K562 (cell line): ENCODE results near the gene IL4I1. TPM values are rescaled to one million over a fixed set of nuclear protein-coding genes. Genes with fewer than 3 reads are reported as not detected.

Source experiments
- BCOR ChIP-seq: fragments of 450-650 bp; IDR thresholded peaks from 2 replicates; pipeline ENCODE4 v1.6.1; 2016
- BRD4 ChIP-seq: fragments of 200-600 bp; sonication (generic); IDR thresholded peaks from 2 replicates; pipeline ENCODE4 v1.6.1; 2017; ENCODE audit warnings: inconsistent platforms
- CHD2 ChIP-seq: IDR thresholded peaks from 2 replicates; pipeline ENCODE4 v1.6.1; 2011; ENCODE audit warnings: low read depth, low read length
- MTF1 ChIP-seq: fragments of 250-450 bp; sonication (Bioruptor Pico); IDR thresholded peaks from 2 replicates; pipeline ENCODE4 v1.9.0; 2021; ENCODE audit warnings: moderate library complexity, mild to moderate bottlenecking, inconsistent platforms, borderline replicate concordance
- POLR2H ChIP-seq: IDR thresholded peaks from 2 replicates; pipeline ENCODE4 v1.6.1; 2016; ENCODE audit warnings: missing genetic modification characterization, low read depth, mild to moderate bottlenecking, control low read depth, missing compliant biosample characterization, moderate library complexity
- SPI1 ChIP-seq: IDR thresholded peaks from 2 replicates; pipeline ENCODE4 v1.6.1; 2011; ENCODE audit warnings: low read depth, low read length, control low read depth, borderline replicate concordance
- TAL1 ChIP-seq: fragments of 450-650 bp; IDR thresholded peaks from 2 replicates; pipeline ENCODE4 v1.6.1; 2016; ENCODE audit warnings: mild to moderate bottlenecking
- ZNF609 ChIP-seq: sonication (generic); formaldehyde crosslinking; IDR thresholded peaks from 2 replicates; pipeline ENCODE4 v1.8.1; 2023; ENCODE audit warnings: missing genetic modification reagents, mild to moderate bottlenecking, borderline replicate concordance
- polyA plus RNA-seq, 8 experiments: library from polyadenylated mRNA; depleted of rRNA in 4 of 8; stranded (reverse) in 5 of 8; unstranded in 3 of 8; fragments of >200 nt; fragmentation: Nextera tagmentation in 2 of 8; fragmentation: Illumina TruSeq in 1 of 8; extraction: Ambion mirVana in 2 of 8; extraction: Trizol in 1 of 8; gene quantifications; 2 replicates each; pipeline versions ENCODE4 v1.2.1 to v1.2.3, GENCODE V29; 2011 to 2014; ENCODE audit warnings: inconsistent platforms in 1 of 8, missing spikeins in 1 of 8
- total RNA-seq, 7 experiments: library from RNA; depleted of rRNA in 6 of 7; stranded (reverse); fragments of >200 nt in 6 of 7; fragmentation: Illumina TruSeq in 2 of 7; extraction: Trizol in 2 of 7; gene quantifications; 2 replicates each; pipeline versions ENCODE4 v1.2.1 to v1.2.3, GENCODE V29; 2011 to 2021; ENCODE audit warnings: low replicate concordance in 1 of 7
- TF ChIP-seq, protein P1 (sequence below), 2 experiments: fragments of 450-650 bp in 1 of 2; sonication (generic) in 1 of 2; formaldehyde crosslinking in 1 of 2; IDR thresholded peaks; 2 replicates each; pipeline versions ENCODE4 v1.7.1 to v1.9.0; 2016 to 2022; ENCODE audit warnings: inconsistent platforms in 1 of 2, mild to moderate bottlenecking in 1 of 2, missing genetic modification reagents in 1 of 2
- TF ChIP-seq, protein P2 (sequence below): sonication (generic); formaldehyde crosslinking; IDR thresholded peaks from 2 replicates; pipeline ENCODE4 v1.9.0; 2022; ENCODE audit warnings: mild to moderate bottlenecking, missing genetic modification reagents
- TF ChIP-seq, protein P3 (sequence below): fragments of 250-450 bp; sonication (Bioruptor Pico); IDR thresholded peaks from 2 replicates; pipeline ENCODE4 v1.5.0; 2021

Gene IL4I1
- total and polyA plus RNA-seq, 9 of the 15 experiments (the other 6 are each of a cell fraction or from before 2014, with no cell fraction given) = 0.06 to 0.95 (median 0.43) TPM; not detected in 2

DNA sequence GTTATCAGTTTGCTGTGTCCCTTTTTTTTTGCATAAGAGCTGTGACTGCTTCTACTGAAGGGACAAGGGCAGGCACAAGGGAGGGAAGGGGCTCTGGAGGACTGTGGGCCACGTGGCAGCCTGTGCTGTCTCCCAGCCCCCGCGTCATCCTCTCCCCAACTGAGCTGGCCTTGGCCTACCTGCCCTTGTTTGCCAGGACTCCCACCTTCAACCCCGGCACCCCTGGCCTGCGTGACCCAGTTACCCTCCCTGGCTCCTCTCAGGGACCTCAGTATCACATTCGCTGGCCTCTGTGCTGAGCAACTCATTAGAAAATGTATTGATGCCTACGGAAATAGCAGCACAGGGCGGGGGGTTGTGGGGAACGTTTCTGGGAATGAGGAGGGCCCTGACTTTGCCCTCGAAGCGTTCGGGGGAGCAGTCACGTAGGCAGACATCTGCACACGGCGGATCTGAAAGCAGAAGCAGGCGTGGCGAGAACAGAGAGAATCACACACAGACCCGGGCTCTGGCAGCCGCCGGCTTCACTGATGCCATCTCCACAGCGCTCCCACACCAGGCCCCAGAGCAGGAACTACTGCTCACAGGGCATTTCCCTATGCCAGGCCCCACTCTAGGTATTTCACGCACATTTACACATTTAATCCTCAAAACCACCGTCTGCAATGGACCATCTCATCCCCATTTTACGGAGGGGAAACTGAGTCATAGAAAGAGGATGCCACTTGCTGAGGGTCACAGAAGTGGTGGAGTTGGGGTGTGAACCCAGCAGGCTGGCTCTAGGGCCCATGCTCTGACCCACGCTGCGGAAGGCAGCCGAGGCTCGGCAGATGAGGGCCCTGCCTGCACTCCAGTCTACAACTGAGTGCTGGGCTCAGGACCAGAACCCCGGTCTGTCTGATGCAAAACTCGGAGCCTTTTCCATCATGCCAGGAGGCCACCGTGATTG, 26.6 kb upstream of the IL4I1 start (continued):
- TF ChIP-seq ZNF609 (CRISPR knock-in tag) (no peak), SPI1 (no peak), BCOR (no peak), MTF1 (CRISPR knock-in tag) (no peak), TAL1 (no peak), POLR2H (tag) (no peak), CHD2 (no peak), BRD4 (no peak)
- TF ChIP-seq, protein P1, sequence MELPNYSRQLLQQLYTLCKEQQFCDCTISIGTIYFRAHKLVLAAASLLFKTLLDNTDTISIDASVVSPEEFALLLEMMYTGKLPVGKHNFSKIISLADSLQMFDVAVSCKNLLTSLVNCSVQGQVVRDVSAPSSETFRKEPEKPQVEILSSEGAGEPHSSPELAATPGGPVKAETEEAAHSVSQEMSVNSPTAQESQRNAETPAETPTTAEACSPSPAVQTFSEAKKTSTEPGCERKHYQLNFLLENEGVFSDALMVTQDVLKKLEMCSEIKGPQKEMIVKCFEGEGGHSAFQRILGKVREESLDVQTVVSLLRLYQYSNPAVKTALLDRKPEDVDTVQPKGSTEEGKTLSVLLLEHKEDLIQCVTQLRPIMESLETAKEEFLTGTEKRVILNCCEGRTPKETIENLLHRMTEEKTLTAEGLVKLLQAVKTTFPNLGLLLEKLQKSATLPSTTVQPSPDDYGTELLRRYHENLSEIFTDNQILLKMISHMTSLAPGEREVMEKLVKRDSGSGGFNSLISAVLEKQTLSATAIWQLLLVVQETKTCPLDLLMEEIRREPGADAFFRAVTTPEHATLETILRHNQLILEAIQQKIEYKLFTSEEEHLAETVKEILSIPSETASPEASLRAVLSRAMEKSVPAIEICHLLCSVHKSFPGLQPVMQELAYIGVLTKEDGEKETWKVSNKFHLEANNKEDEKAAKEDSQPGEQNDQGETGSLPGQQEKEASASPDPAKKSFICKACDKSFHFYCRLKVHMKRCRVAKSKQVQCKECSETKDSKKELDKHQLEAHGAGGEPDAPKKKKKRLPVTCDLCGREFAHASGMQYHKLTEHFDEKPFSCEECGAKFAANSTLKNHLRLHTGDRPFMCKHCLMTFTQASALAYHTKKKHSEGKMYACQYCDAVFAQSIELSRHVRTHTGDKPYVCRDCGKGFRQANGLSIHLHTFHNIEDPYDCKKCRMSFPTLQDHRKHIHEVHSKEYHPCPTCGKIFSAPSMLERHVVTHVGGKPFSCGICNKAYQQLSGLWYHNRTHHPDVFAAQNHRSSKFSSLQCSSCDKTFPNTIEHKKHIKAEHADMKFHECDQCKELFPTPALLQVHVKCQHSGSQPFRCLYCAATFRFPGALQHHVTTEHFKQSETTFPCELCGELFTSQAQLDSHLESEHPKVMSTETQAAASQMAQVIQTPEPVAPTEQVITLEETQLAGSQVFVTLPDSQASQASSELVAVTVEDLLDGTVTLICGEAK (IDR thresholded peaks at IDR 0.05) = no peak
- TF ChIP-seq, protein P1 (CRISPR knock-in tag; IDR thresholded peaks at IDR 0.05) = no peak
- TF ChIP-seq, protein P2, sequence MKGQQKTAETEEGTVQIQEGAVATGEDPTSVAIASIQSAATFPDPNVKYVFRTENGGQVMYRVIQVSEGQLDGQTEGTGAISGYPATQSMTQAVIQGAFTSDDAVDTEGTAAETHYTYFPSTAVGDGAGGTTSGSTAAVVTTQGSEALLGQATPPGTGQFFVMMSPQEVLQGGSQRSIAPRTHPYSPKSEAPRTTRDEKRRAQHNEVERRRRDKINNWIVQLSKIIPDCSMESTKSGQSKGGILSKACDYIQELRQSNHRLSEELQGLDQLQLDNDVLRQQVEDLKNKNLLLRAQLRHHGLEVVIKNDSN (CRISPR knock-in tag) = 0 out of 2 replicates have a peak, but pooled peaks have one; percentile 14
- TF ChIP-seq, protein P3, sequence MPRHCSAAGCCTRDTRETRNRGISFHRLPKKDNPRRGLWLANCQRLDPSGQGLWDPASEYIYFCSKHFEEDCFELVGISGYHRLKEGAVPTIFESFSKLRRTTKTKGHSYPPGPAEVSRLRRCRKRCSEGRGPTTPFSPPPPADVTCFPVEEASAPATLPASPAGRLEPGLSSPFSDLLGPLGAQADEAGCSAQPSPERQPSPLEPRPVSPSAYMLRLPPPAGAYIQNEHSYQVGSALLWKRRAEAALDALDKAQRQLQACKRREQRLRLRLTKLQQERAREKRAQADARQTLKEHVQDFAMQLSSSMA (CRISPR knock-in tag) = no peak
